K562 (cell line): ENCODE results near the gene MED28. TPM values are rescaled to one million over a fixed set of nuclear protein-coding genes. Genes with fewer than 3 reads are reported as not detected.

Experiments used
- ATAC-seq: fragments of 200-7000 bp; cut with Tn5 transposase; 3 replicates; pipeline ENCODE4 v1.9.1; 2020; ENCODE audit warnings: moderate library complexity
- BruUV-seq: library from RNA; stranded (reverse); fragments of 400-500 nt; replicated peaks from 2 replicates; lab custom pipeline; 2021; lab: Mats Ljungman, UMichigan
- CTCF ChIA-PET: fragments of 300-600 bp; formaldehyde crosslinking; extraction: SDS; loops from one replicate; lab custom pipeline; 2021; ENCODE audit warnings: low intra/inter-chr PET ratio; lab: Yijun Ruan, JAX
- POLR2A ChIA-PET: fragments of 300-600, 350-650 bp; sonication (Branson Sonifier 250); formaldehyde crosslinking; extraction: SDS; loops from one replicate; lab custom pipeline; 2021; ENCODE audit warnings: antibody characterized with exemption, inconsistent platforms; lab: Yijun Ruan, JAX
- DNase-seq, 4 experiments: peaks; one replicate each; pipeline versions ENCODE4 v3.0.0 to v3.0.0-alpha.2; 2011 to 2018; ENCODE audit warnings: low spot score in 3 of 4, mixed read lengths in 3 of 4; ENCODE audit errors: extremely low read depth in 1 of 4
- FAIRE-seq: peaks from 2 replicates; lab custom pipeline; 2011; peaks lifted over from hg19 to GRCh38; lab: Jason Lieb, UNC
- H2AFZ ChIP-seq: 2 replicates; pipeline ENCODE4 v1.6.0; 2011; ENCODE audit warnings: low read depth, low read length, control low read depth, inconsistent platforms
- H3K27ac ChIP-seq: fragments of 200-600 bp; 3 replicates; pipeline ENCODE4 v1.8.0; 2011; ENCODE audit warnings: low read depth, mild to moderate bottlenecking, control low read depth, inconsistent platforms, low read length, moderate library complexity, mixed read lengths; ENCODE audit errors: extremely low read depth
- H3K27me3 ChIP-seq, 2 experiments: fragments of 300-600 bp in 1 of 2; 2 replicates in 1 of 2; 3 replicates in 1 of 2; pipeline versions ENCODE4 v1.6.0 to v1.8.0; 2011; ENCODE audit warnings: inconsistent platforms in 2 of 2, low read length in 2 of 2, mild to moderate bottlenecking in 1 of 2, mixed read lengths in 1 of 2, moderate library complexity in 1 of 2; ENCODE audit not compliant: control insufficient read depth in 2 of 2, insufficient read depth in 2 of 2
- H3K36me3 ChIP-seq: fragments of 300-600 bp; 3 replicates; pipeline ENCODE4 v1.8.0; 2011; ENCODE audit warnings: mild to moderate bottlenecking, low read length, inconsistent platforms; ENCODE audit not compliant: control insufficient read depth, insufficient read depth
- H3K4me1 ChIP-seq, 2 experiments: fragments of 200-600 bp in 1 of 2; replicated peaks in 1 of 2; 2 replicates in 1 of 2; 3 replicates in 1 of 2; pipeline versions ENCODE4 v1.5.1 to v1.8.0; 2011; ENCODE audit warnings: inconsistent platforms in 2 of 2, low read length in 2 of 2, mild to moderate bottlenecking in 1 of 2, mixed read lengths in 1 of 2, moderate library complexity in 1 of 2; ENCODE audit not compliant: control insufficient read depth in 2 of 2, insufficient read depth in 2 of 2
- H3K4me2 ChIP-seq: 2 replicates; pipeline ENCODE4 v1.6.1; 2011; ENCODE audit warnings: low read length, control low read depth, inconsistent platforms, mixed read lengths; ENCODE audit not compliant: insufficient read depth
- H3K4me3 ChIP-seq: fragments of 200-600 bp; sonication (generic), shearing (Covaris generic); 2 replicates; pipeline ENCODE4 v1.5.1; 2016; ENCODE audit warnings: control low read depth, inconsistent platforms
- H3K79me2 ChIP-seq: fragments of 200-600 bp; 3 replicates; pipeline ENCODE4 v1.8.0; 2011; ENCODE audit warnings: low read length, inconsistent platforms; ENCODE audit not compliant: control insufficient read depth, insufficient read depth
- H3K9ac ChIP-seq, 2 experiments: 2 replicates each; pipeline versions ENCODE4 v1.6.0 to v1.6.1; 2011; ENCODE audit warnings: low read depth in 2 of 2, low read length in 2 of 2, control low read depth in 1 of 2, inconsistent platforms in 1 of 2, mild to moderate bottlenecking in 1 of 2, mixed read lengths in 1 of 2; ENCODE audit not compliant: insufficient read depth in 1 of 2
- H3K9me1 ChIP-seq: one replicate; pipeline ENCODE4 v1.6.0; 2011; ENCODE audit warnings: inconsistent platforms, mild to moderate bottlenecking, low read length, moderate library complexity; ENCODE audit not compliant: control insufficient read depth, insufficient read depth
- H3K9me3 ChIP-seq: replicated peaks from 2 replicates; pipeline ENCODE4 v1.5.1; 2011; ENCODE audit warnings: low read depth, low read length, inconsistent platforms; ENCODE audit not compliant: control insufficient read depth, insufficient read depth
- H4K20me1 ChIP-seq: replicated peaks from 2 replicates; pipeline ENCODE4 v1.6.1; 2011; ENCODE audit warnings: low read length, inconsistent platforms, mixed read lengths; ENCODE audit not compliant: control insufficient read depth, insufficient read depth
- DPF2 ChIP-seq: fragments of 450-650 bp; IDR thresholded peaks from 2 replicates; pipeline ENCODE4 v1.6.1; 2016
- E2F3 ChIP-seq: fragments of 250-450 bp; sonication (Bioruptor Pico); IDR thresholded peaks from 2 replicates; pipeline ENCODE4 v1.4.0; 2020; ENCODE audit warnings: mild to moderate bottlenecking
- ELF4 ChIP-seq: fragments of 450-650 bp; formaldehyde crosslinking; IDR thresholded peaks from 2 replicates; pipeline ENCODE4 v1.4.0; 2022; ENCODE audit warnings: missing genetic modification characterization
- ETV5 ChIP-seq: sonication (generic); formaldehyde crosslinking; IDR thresholded peaks from 2 replicates; pipeline ENCODE4 v1.4.0; 2020; ENCODE audit warnings: low read depth, mild to moderate bottlenecking, missing genetic modification reagents
- GABPB1 ChIP-seq: sonication (generic); formaldehyde crosslinking; IDR thresholded peaks from 2 replicates; pipeline ENCODE4 v1.8.0; 2022; ENCODE audit warnings: mild to moderate bottlenecking, missing genetic modification reagents
- HIVEP1 ChIP-seq: fragments of 250-450 bp; sonication (Bioruptor Pico); IDR thresholded peaks from 2 replicates; pipeline ENCODE4 v1.4.0; 2020; ENCODE audit warnings: mild to moderate bottlenecking
- NBN ChIP-seq: fragments of 450-650 bp; IDR thresholded peaks from 2 replicates; pipeline ENCODE4 v1.6.1; 2016; ENCODE audit warnings: low read depth, mild to moderate bottlenecking
- SAP30 ChIP-seq: fragments of 200-600 bp; sonication (generic); IDR thresholded peaks from 2 replicates; pipeline ENCODE4 v1.6.1; 2012; ENCODE audit warnings: borderline replicate concordance, low read depth, mild to moderate bottlenecking, moderate library complexity, low read length, control low read depth, inconsistent platforms; ENCODE audit not compliant: insufficient read depth, poor library complexity, severe bottlenecking
- WGBS: fragments of 100-300 bp; shearing (Covaris generic); methylation state at CpG from one replicate; pipeline ENCODE4 v1.1.6; 2016; ENCODE audit warnings: low coverage, mixed read lengths; ENCODE audit not compliant: insufficient coverage; ENCODE audit errors: missing lambda C conversion rate; 5-methylcytosine and 5-hydroxymethylcytosine counted together
- in situ Hi-C: fragments of 300-500 bp; cut with MboI; formaldehyde crosslinking; loops from 4 replicates; pipeline ENCODE4 v1.15.0; 2018; ENCODE audit warnings: inconsistent platforms, mixed read lengths
- intact Hi-C: fragments of 100-400 bp; cut with micrococcal nuclease; formaldehyde crosslinking; loops from 2 replicates; pipeline ENCODE4 v1.14.2; 2022
- polyA plus RNA-seq, 8 experiments: library from polyadenylated mRNA; depleted of rRNA in 4 of 8; stranded (reverse) in 5 of 8; unstranded in 3 of 8; fragments of >200 nt; fragmentation: Nextera tagmentation in 2 of 8; fragmentation: Illumina TruSeq in 1 of 8; extraction: Ambion mirVana in 2 of 8; extraction: Trizol in 1 of 8; gene quantifications; 2 replicates each; pipeline versions ENCODE4 v1.2.1 to v1.2.3, GENCODE V29; 2011 to 2014; ENCODE audit warnings: inconsistent platforms in 1 of 8, missing spikeins in 1 of 8
- total RNA-seq, 7 experiments: library from RNA; depleted of rRNA in 6 of 7; stranded (reverse); fragments of >200 nt in 6 of 7; fragmentation: Illumina TruSeq in 2 of 7; extraction: Trizol in 2 of 7; gene quantifications; 2 replicates each; pipeline versions ENCODE4 v1.2.1 to v1.2.3, GENCODE V29; 2011 to 2021; ENCODE audit warnings: low replicate concordance in 1 of 7
- TF ChIP-seq, protein P1 (sequence below): fragments of 450-650 bp; IDR thresholded peaks from 2 replicates; pipeline ENCODE4 v1.6.1; 2018; ENCODE audit not compliant: partially characterized antibody

The MED28 gene
- total and polyA plus RNA-seq, 9 of the 15 experiments (the other 6 are each of a cell fraction or from before 2014, with no cell fraction given), result 15.5 to 93.8 (median 50.5) TPM

- peak; percentile 46; the same call in 1 of the 2 replicates for TF ChIP-seq ELF4
- TF ChIP-seq ETV5 (CRISPR knock-in tag), result no peak
- peak; percentile 57; the same call in 1 of the 2 replicates for TF ChIP-seq DPF2
- peak; percentile 19 for TF ChIP-seq SAP30
Measured at GRCh38 chr4:17577665-17578481, 36.6 kb upstream of the MED28 start (continued).

GRCh38 chr4:17578482-17578891 is 36.0 kb upstream of the MED28 start:
- Histone ChIP-seq H3K27ac (peak overlapping the region; percentile 85), H2AFZ (peak overlapping the region; percentile 96), H3K9me1 (no peaks in the 10 kb centered on the region), H3K36me3 (peaks cover 42% of the 10 kb centered on the region), H3K4me3 (peak overlapping the region; percentile 94), H3K79me2 (peaks cover 24% of the 10 kb centered on the region), H3K9me3 (no peaks in the 10 kb centered on the region), H3K4me2 (peak overlapping the region; percentile 86), H3K4me1 (peaks cover 6 to 10% of the 10 kb centered on the region in 2 experiments; a peak in 3 of 5 replicates), H3K27me3 (no peaks in the 10 kb centered on the region), H4K20me1 (no peaks in the 10 kb centered on the region), H3K9ac (peak overlapping the region; percentile 84 to 95)
- no peak for TF ChIP-seq HIVEP1 (CRISPR knock-in tag)
- TF ChIP-seq E2F3, result no peak
- TF ChIP-seq GABPB1 (CRISPR knock-in tag), result no peak
- TF ChIP-seq, protein P1, sequence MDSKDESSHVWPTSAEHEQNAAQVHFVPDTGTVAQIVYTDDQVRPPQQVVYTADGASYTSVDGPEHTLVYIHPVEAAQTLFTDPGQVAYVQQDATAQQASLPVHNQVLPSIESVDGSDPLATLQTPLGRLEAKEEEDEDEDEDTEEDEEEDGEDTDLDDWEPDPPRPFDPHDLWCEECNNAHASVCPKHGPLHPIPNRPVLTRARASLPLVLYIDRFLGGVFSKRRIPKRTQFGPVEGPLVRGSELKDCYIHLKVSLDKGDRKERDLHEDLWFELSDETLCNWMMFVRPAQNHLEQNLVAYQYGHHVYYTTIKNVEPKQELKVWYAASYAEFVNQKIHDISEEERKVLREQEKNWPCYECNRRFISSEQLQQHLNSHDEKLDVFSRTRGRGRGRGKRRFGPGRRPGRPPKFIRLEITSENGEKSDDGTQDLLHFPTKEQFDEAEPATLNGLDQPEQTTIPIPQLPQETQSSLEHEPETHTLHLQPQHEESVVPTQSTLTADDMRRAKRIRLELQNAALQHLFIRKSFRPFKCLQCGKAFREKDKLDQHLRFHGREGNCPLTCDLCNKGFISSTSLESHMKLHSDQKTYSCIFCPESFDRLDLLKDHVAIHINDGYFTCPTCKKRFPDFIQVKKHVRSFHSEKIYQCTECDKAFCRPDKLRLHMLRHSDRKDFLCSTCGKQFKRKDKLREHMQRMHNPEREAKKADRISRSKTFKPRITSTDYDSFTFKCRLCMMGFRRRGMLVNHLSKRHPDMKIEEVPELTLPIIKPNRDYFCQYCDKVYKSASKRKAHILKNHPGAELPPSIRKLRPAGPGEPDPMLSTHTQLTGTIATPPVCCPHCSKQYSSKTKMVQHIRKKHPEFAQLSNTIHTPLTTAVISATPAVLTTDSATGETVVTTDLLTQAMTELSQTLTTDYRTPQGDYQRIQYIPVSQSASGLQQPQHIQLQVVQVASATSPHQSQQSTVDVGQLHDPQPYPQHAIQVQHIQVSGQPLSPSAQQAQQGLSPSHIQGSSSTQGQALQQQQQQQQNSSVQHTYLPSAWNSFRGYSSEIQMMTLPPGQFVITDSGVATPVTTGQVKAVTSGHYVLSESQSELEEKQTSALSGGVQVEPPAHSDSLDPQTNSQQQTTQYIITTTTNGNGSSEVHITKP, result peak; percentile 76
- no peak for TF ChIP-seq NBN
- no peak for FAIRE-seq
- 9% methylated on average over 6 of the region's 6 CpGs for WGBS
- in situ Hi-C loops, result no loop called here
- ChIA-PET POLR2A (interaction anchor here (0.7 to 1.3 kb wide), 5 partner anchors 8 to 35 kb away, joined by 3 to 6 read pairs (median 3); no protein-coding TSS in a partner anchor), CTCF (no interaction called here)
- intact Hi-C loops, result no loop called here
- no TSS peak for BruUV-seq
- ATAC-seq, result peak; percentile 14
- peak in 1 of 4 experiments; percentile 18 for DNase-seq
